ENCODE data around the gene SLC13A3. TPM values are rescaled to one million over a fixed set of nuclear protein-coding genes. Genes with fewer than 3 reads are reported as not detected.

SLC13A3 gene
- total and polyA plus RNA-seq, 2 donors from 2014 or later: 31.5 to 241 TPM

GRCh38 chr20:46568570-46569129 lies 82.6 kb downstream of the SLC13A3 start:
- Histone ChIP-seq H3K9ac (ENCODE audit: low read length in 3 of 3) (no peak overlapping the region), H3K4me3 (ENCODE audit: low read length in 3 of 3) (no peak overlapping the region), H3K27me3 (ENCODE audit: control insufficient read depth, insufficient read depth, low read length) (no peaks in the 10 kb centered on the region), H3K27ac (ENCODE audit: low read depth in 2 of 2, low read length in 2 of 2) (no peak overlapping the region), H3K4me1 (ENCODE audit: control insufficient read depth in 2 of 3, insufficient read depth in 2 of 3, low read depth in 1 of 3, low read length in 3 of 3) (peaks cover 0 to 2% (median 0%) of the 10 kb centered on the region in 3 donors), H3K36me3 (ENCODE audit: control insufficient read depth in 2 of 3, insufficient read depth in 3 of 3, low read length in 3 of 3) (peaks cover 0 to 2% (median 2%) of the 10 kb centered on the region in 3 donors), H3K9me3 (ENCODE audit: control insufficient read depth in 2 of 3, insufficient read depth in 1 of 3, low read length in 3 of 3) (no peaks in the 10 kb centered on the region)
- FAIRE-seq (no peak), DNase-seq (peak; percentile 73 to 95 (median 83))
- intact Hi-C loops (cut with DNase I): no loop called here
- TF ChIP-seq CTCF (IDR thresholded peaks at IDR 0.05; ENCODE audit: borderline replicate concordance, extremely low read depth, insufficient read depth): no peak

GRCh38 chr20:46566125-46566524 lies 85.1 kb downstream of the SLC13A3 start:
- H3K27ac ChIP-seq (ENCODE audit: low read depth in 2 of 2, low read length in 2 of 2): no peak overlapping the region
- intact Hi-C loops (cut with DNase I): no loop called here
- no peak for FAIRE-seq

DNA sequence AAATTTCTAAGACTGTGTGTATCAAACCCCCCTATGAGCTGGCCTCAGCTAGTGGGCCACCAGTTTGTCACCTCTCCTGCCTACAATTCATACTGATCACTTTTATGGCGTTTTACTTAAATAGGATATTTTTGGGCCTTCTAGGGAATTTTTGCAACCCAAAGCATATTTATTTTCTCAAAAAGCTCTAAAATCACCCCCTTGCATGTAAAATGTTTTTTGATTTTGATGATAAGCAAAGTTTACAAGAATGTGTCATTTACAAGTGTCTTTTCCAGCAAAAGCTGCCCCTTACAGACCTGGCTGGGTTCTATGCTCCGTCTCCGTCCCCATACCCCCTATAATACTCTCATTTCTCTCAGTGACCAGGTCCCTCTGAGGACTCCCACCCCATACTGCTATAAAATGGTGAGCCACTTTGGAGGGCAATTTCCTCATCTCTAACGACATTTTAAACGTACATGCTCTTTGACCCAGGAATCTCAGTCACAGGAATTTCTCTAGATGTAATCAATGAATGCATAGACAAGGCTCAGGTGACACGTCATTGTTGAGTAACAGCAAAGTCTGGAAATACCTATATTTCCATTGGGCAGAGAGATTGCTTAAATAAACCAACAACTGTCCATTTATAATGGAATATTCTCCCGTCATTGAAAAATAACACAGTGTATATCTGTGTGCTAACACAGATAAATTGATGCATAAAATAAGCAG lies 86.9 kb downstream of the SLC13A3 start:
- FAIRE-seq: no peak
- H3K9ac ChIP-seq (ENCODE audit: low read length in 3 of 3): no peak overlapping the region
- no peak overlapping the region for H3K27ac ChIP-seq (ENCODE audit: low read depth in 2 of 2, low read length in 2 of 2)
- peaks cover 0 to 6% (median 0%) of the 10 kb centered on the region in 3 donors for H3K4me1 ChIP-seq (ENCODE audit: control insufficient read depth in 2 of 3, insufficient read depth in 2 of 3, low read depth in 1 of 3, low read length in 3 of 3)
- H3K4me3 ChIP-seq (ENCODE audit: low read length in 3 of 3): no peak overlapping the region
- no peaks in the 10 kb centered on the region for H3K9me3 ChIP-seq (ENCODE audit: control insufficient read depth in 2 of 3, insufficient read depth in 1 of 3, low read length in 3 of 3)
- peaks cover 0 to 9% (median 2%) of the 10 kb centered on the region in 3 donors for H3K36me3 ChIP-seq (ENCODE audit: control insufficient read depth in 2 of 3, insufficient read depth in 3 of 3, low read length in 3 of 3)
- no peak for DNase-seq
- intact Hi-C loops (cut with DNase I): no loop called here
- no peaks in the 10 kb centered on the region for H3K27me3 ChIP-seq (ENCODE audit: control insufficient read depth, insufficient read depth, low read length)
- TF ChIP-seq CTCF (IDR thresholded peaks at IDR 0.05; ENCODE audit: borderline replicate concordance, extremely low read depth, insufficient read depth): no peak

More at GRCh38 chr20:46566125-46566524, 85.1 kb downstream of the SLC13A3 start:
- Histone ChIP-seq H3K36me3 (ENCODE audit: control insufficient read depth in 2 of 3, insufficient read depth in 3 of 3, low read length in 3 of 3) (peaks cover 0 to 2% (median 0%) of the 10 kb centered on the region in 3 donors), H3K27me3 (ENCODE audit: control insufficient read depth, insufficient read depth, low read length) (no peaks in the 10 kb centered on the region), H3K9ac (ENCODE audit: low read length in 3 of 3) (no peak overlapping the region), H3K4me1 (ENCODE audit: control insufficient read depth in 2 of 3, insufficient read depth in 2 of 3, low read depth in 1 of 3, low read length in 3 of 3) (peaks cover 0 to 6% (median 0%) of the 10 kb centered on the region in 3 donors), H3K9me3 (ENCODE audit: control insufficient read depth in 2 of 3, insufficient read depth in 1 of 3, low read length in 3 of 3) (no peaks in the 10 kb centered on the region), H3K4me3 (ENCODE audit: low read length in 3 of 3) (no peak overlapping the region)
- TF ChIP-seq CTCF (IDR thresholded peaks at IDR 0.05; ENCODE audit: borderline replicate concordance, extremely low read depth, insufficient read depth): no peak
- no peak for DNase-seq
